Common myeloid progenitor, CD34-positive (primary cell): ENCODE measurements around the gene OXER1.
A peak's percentile ranks its signal among the peaks of the same experiment; 100 is the strongest.

Experiments used
- CTCF ChIA-PET: fragments of 350-600 bp; sonication (Branson Sonifier 250); formaldehyde crosslinking; loops from one replicate; lab custom pipeline; 2021; ENCODE audit warnings: antibody characterized with exemption; lab: Charles Lee
- POLR2A ChIA-PET: fragments of 350-600 bp; sonication (Branson Sonifier 250); formaldehyde crosslinking; loops from one replicate; lab custom pipeline; 2021; ENCODE audit warnings: antibody characterized with exemption; lab: Charles Lee
- DNase-seq, 3 donors: peaks; one replicate each; pipeline versions ENCODE4 v3.0.0 to v3.0.0-alpha.2; 2013
- H3K27ac ChIP-seq, 2 experiments: 1 replicate in 1 of 2; 2 replicates in 1 of 2; pipeline ENCODE4 v1.7.0; 2013; ENCODE audit warnings: inconsistent platforms in 2 of 2, low read length in 2 of 2, mild to moderate bottlenecking in 2 of 2, low read depth in 1 of 2, moderate library complexity in 1 of 2; ENCODE audit not compliant: severe bottlenecking in 2 of 2, insufficient read depth in 1 of 2, poor library complexity in 1 of 2
- H3K27me3 ChIP-seq, 5 experiments: replicated peaks in 2 of 5; 1 replicate in 3 of 5; 2 replicates in 2 of 5; pipeline versions ENCODE4 v1.6.1 to v1.7.0; 2013; ENCODE audit warnings: low read length in 4 of 5, mild to moderate bottlenecking in 2 of 5, moderate library complexity in 2 of 5, inconsistent platforms in 1 of 5; ENCODE audit not compliant: insufficient read depth in 5 of 5, control insufficient read depth in 4 of 5
- H3K36me3 ChIP-seq, 4 experiments: 1 replicate in 2 of 4; 2 replicates in 2 of 4; pipeline versions ENCODE4 v1.6.1 to v1.7.0; 2013; ENCODE audit warnings: low read length in 3 of 4, control low read depth in 1 of 4, mild to moderate bottlenecking in 1 of 4; ENCODE audit not compliant: control insufficient read depth in 4 of 4, insufficient read depth in 4 of 4
- H3K4me1 ChIP-seq, 4 experiments: 1 replicate in 3 of 4; 2 replicates in 1 of 4; pipeline versions ENCODE4 v1.6.1 to v1.7.1; 2013; ENCODE audit warnings: low read length in 3 of 4, mild to moderate bottlenecking in 3 of 4, control low read depth in 1 of 4, inconsistent platforms in 1 of 4, moderate library complexity in 1 of 4; ENCODE audit not compliant: control insufficient read depth in 4 of 4, insufficient read depth in 4 of 4; ENCODE audit errors: control extremely low read depth in 1 of 4
- H3K4me3 ChIP-seq, 7 experiments: 1 replicate in 4 of 7; 2 replicates in 3 of 7; pipeline versions ENCODE4 v1.5.1 to v1.7.0; 2013; ENCODE audit warnings: mild to moderate bottlenecking in 7 of 7, low read length in 6 of 7, moderate library complexity in 6 of 7, inconsistent platforms in 2 of 7, low read depth in 2 of 7, control low read depth in 1 of 7; ENCODE audit not compliant: insufficient read depth in 4 of 7, control insufficient read depth in 1 of 7; ENCODE audit errors: extremely low read depth in 1 of 7
- H3K9me3 ChIP-seq, 5 experiments: 1 replicate in 4 of 5; 2 replicates in 1 of 5; pipeline versions ENCODE4 v1.6.1 to v1.7.1; 2013; ENCODE audit warnings: low read length in 4 of 5, mild to moderate bottlenecking in 2 of 5, inconsistent platforms in 1 of 5, low read depth in 1 of 5, moderate library complexity in 1 of 5; ENCODE audit not compliant: control insufficient read depth in 4 of 5, insufficient read depth in 2 of 5; ENCODE audit errors: control extremely low read depth in 1 of 5
- WGBS: methylation state at CpG from one replicate; pipeline ENCODE4 v1.1.5; 2013; ENCODE audit not compliant: insufficient coverage; 5-methylcytosine and 5-hydroxymethylcytosine counted together

OXER1 gene

DNA sequence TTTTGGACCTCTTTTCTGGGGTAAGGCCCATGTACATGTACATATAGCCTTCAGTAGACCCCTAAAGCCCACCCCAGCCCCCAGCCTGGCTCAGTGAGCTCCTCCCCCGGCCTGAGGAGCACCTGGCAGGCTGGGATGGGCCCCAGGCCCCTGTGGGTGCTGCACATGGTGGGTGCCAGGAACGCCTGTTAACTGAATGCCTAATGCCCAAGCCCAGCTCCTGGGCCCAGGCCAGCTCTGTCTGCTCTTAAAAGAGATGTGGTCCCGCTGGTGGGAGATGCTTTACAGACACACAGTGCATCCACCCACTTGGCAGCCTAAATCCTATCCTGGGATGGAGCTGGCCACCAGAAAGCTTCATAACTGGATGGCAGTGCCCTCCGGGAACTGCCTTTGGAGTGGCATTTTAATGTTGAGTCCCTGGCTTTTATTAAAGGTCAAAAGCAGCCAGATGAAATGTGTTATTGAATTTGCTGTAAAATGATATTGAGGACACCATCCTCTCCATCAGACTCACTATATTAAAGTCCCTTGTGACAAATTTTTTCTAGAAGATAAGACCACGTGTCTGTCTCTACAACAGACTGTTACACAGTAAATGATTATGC lies 7.7 kb upstream of the OXER1 start:
- CTCF ChIA-PET, result interaction anchor here (0.9 to 1.9 kb wide), 6 partner anchors 11 to 108 kb away, joined by 3 to 7 read pairs (median 4); no protein-coding TSS in a partner anchor
- DNase-seq, result no peak
- 100% methylated on average over 4 of the region's 5 CpGs for WGBS

GRCh38 chr2:42770288-42771131 lies 6.6 kb upstream of the OXER1 start:
- H3K27ac ChIP-seq, result no peak overlapping the region
- peaks cover 0 to 9% (median 1%) of the 10 kb centered on the region in 4 experiments for H3K4me1 ChIP-seq
- peak; percentile 52 to 68 (median 67) for DNase-seq
- H3K9me3 ChIP-seq, result no peaks in the 10 kb centered on the region
- no peaks in the 10 kb centered on the region for H3K27me3 ChIP-seq
- ChIA-PET POLR2A (no interaction called here), CTCF (interaction anchor here (1.0 to 1.9 kb wide), 6 partner anchors 12 to 107 kb away, joined by 3 to 7 read pairs (median 4); no protein-coding TSS in a partner anchor)
- 95% methylated on average over 15 of the region's 19 CpGs for WGBS
- no peak overlapping the region for H3K4me3 ChIP-seq
- H3K36me3 ChIP-seq, result no peaks in the 10 kb centered on the region

More for the DNA sequence above, 7.7 kb upstream of the OXER1 start:
- H3K4me3 ChIP-seq, result no peak overlapping the region
- peaks cover 0 to 12% (median 8%) of the 10 kb centered on the region in 4 experiments for H3K4me1 ChIP-seq
- H3K27me3 ChIP-seq, result no peaks in the 10 kb centered on the region
- H3K27ac ChIP-seq, result no peak overlapping the region
- no peaks in the 10 kb centered on the region for H3K9me3 ChIP-seq
- no peaks in the 10 kb centered on the region for H3K36me3 ChIP-seq
- POLR2A ChIA-PET, result no interaction called here

- Histone ChIP-seq H3K9me3 (no peaks in the 10 kb centered on the region), H3K4me1 (peaks cover 0 to 12% (median under 1%) of the 10 kb centered on the region in 4 experiments), H3K36me3 (no peaks in the 10 kb centered on the region), H3K27me3 (no peaks in the 10 kb centered on the region), H3K4me3 (no peak overlapping the region), H3K27ac (no peak overlapping the region)
- DNase-seq, result no peak
- ChIA-PET CTCF (interaction anchor here (0.6 to 1.6 kb wide), 4 partner anchors 11 to 124 kb away, joined by 3 to 6 read pairs (median 4); no protein-coding TSS in a partner anchor), POLR2A (no interaction called here)
- 98% methylated on average over 6 of the region's 10 CpGs for WGBS
Observed at GRCh38 chr2:42769583-42770287, 5.8 kb upstream of the OXER1 start.

DNA sequence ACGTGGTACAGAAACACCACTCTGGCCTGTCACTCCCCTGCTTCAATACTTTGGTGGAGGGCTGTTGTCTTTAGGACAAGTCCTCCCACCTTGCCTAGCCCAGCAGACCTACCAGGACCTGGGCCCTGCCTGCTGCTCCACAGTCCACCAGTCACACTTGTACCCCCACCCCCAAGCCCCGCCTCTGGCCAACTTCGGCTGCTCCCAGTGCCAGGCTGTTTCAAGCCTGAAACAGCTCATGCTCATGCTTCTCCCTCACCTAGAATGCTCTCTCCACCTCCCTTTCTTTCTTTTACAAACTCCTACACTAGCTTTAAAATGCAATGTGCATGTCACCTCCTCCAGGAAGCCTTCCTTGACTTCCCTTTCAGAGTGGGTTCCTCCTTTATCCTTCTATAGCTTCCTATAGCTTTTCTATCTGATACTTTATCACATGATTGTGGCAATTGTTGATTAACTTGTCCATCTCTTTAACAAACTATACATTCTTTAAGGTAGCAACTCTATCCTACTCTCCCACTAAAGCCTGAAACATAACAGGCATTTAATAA lies 4.8 kb upstream of the OXER1 start:
- Histone ChIP-seq H3K9me3 (no peaks in the 10 kb centered on the region), H3K27me3 (no peaks in the 10 kb centered on the region), H3K27ac (no peak overlapping the region), H3K4me1 (peaks cover 0 to 22% (median 9%) of the 10 kb centered on the region in 4 experiments), H3K36me3 (no peaks in the 10 kb centered on the region), H3K4me3 (no peak overlapping the region)
- no peak for DNase-seq
- WGBS, result 67% methylated on average over 3 of the region's 3 CpGs
- ChIA-PET POLR2A (no interaction called here), CTCF (interaction anchor here (1.6 kb wide), 2 partner anchors 10 to 105 kb away, joined by 5 to 6 read pairs; no protein-coding TSS in a partner anchor)

- Histone ChIP-seq H3K9me3 (no peaks in the 10 kb centered on the region), H3K36me3 (no peaks in the 10 kb centered on the region), H3K4me3 (no peak overlapping the region), H3K27me3 (no peaks in the 10 kb centered on the region), H3K27ac (no peak overlapping the region), H3K4me1 (peaks cover 0 to 27% (median 15%) of the 10 kb centered on the region in 4 experiments)
- CTCF ChIA-PET, result interaction anchor here (1.6 to 1.8 kb wide), 2 partner anchors 11 to 105 kb away, joined by 3 to 5 read pairs; no protein-coding TSS in a partner anchor
- POLR2A ChIA-PET, result interaction anchor here (0.7 kb wide), 1 partner anchor 43 kb away, joined by 4 read pairs; no protein-coding TSS in a partner anchor
- no peak for DNase-seq
- 95% methylated on average over 9 of the region's 14 CpGs for WGBS
Observed at GRCh38 chr2:42767899-42768705, 4.2 kb upstream of the OXER1 start.
